Measurements from ENCODE around the gene GRK5.
A peak's percentile ranks its signal among the peaks of the same experiment; 100 is the strongest.

Gene GRK5

DNA sequence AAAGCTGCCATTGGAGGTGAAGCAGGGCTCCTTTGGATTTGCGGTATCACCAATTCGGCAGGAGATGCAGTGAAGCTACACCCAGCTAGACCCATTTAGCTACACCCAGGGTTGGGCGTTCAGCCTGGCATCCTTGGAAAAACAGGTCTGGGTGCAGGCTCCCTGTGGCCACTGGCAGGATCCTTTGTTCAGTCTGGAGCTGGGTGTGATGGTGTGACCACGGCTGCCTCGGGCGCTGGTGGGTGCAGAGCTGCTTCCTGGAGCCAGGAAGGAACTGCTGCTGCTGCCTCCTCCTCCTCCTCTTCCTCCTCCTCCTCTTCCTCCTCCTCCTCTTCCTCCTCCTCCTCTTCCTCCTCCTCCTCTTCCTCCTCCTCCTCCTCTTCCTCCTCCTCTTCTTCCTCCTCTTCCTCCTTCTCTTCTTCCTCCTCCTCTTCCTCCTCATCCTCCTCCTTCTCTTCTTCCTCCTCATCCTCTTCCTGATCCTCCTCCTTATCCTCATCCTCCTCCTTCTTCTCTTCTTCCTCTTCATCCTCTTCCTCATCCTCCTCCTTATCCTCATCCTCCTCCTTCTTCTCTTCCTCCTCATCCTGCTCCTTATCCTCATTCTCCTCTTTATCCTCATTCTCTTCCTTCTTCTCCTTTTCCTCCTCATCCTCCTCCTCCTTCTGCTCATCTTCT lies 84.0 kb downstream of the GRK5 start:
- ATAC-seq (no peak), DNase-seq (no peak)
- H3K27ac Mint-ChIP-seq, result peak overlapping the region; percentile 11
- H3K36me3 Mint-ChIP-seq (ENCODE audit: low read depth), result no peaks in the 10 kb centered on the region
- peaks cover 55% of the 10 kb centered on the region for H3K4me1 Mint-ChIP-seq
- H3K9me3 Mint-ChIP-seq, result no peaks in the 10 kb centered on the region
- no peaks in the 10 kb centered on the region for H3K27me3 Mint-ChIP-seq
- no peak overlapping the region for H3K4me3 Mint-ChIP-seq

DNA sequence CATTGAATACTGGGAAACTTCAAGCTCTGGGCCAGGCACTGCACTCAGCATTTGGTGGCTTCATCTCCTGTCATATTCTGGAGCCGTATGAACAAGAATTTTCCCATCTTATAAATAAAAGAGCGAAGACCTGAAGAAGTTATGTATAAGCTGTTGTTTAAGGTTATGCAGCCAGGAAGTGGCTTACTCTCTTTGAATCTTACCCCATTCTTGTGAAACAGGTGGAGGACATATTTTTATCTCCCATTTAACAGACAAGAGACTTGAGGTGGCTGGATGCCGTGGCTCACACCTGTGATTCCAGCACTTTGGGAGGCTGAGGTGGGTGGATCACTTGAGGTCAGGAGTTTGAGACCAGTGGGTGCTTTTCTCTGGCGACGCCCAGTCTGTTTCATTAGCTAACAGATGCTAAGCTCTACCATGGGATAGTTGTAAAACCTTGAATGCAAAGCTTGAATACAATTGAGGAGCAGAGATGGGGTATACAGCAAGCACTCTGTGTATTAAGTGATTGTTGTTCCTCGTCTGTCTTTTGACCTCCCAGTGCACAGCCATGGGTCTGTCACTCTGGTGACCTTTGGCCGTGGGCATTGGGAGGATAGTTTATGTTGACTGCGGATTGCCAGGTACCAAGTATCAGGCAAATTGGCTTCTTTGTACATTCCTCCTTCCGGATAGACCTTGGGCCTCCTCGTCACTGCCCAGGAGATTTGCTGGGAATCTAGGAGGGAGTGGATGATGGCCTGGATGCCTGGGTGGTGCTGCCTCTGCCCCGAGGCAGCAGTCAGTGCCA lies 85.8 kb downstream of the GRK5 start:
- peaks cover 11% of the 10 kb centered on the region for H3K9me3 Mint-ChIP-seq
- ATAC-seq (no peak), DNase-seq (no peak)
- H3K36me3 Mint-ChIP-seq (ENCODE audit: low read depth), result peaks cover 8% of the 10 kb centered on the region
- no peaks in the 10 kb centered on the region for H3K27me3 Mint-ChIP-seq
- peak overlapping the region; percentile 44 for H3K27ac Mint-ChIP-seq
- H3K4me1 Mint-ChIP-seq, result peaks cover 45% of the 10 kb centered on the region
- no peak overlapping the region for H3K4me3 Mint-ChIP-seq

DNA sequence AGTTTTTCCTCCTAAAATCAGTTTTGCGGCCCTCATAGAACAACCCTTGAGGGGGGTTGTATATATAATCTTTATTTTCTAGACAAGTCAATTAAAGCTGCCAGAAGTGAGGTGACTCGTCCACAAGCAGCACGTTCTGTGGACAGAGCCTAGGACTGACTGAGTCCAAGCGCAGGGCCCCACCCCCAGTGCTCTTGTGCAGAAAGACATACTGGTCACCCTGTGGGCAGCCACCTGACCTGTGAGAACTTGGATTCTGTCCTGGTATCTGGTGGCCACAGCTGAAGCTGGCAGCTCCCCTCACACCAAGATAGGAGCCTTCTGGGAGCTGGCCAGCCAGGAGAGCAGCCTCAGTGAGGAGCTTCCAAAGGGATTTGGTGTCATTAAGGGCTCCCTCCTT lies 89.3 kb downstream of the GRK5 start:
- Mint-ChIP-seq H3K27me3 (no peaks in the 10 kb centered on the region), H3K4me3 (no peak overlapping the region), H3K36me3 (ENCODE audit: low read depth) (peaks cover 8% of the 10 kb centered on the region), H3K4me1 (peaks cover 46% of the 10 kb centered on the region), H3K27ac (no peak overlapping the region), H3K9me3 (peaks cover 11% of the 10 kb centered on the region)
- ATAC-seq (no peak), DNase-seq (no peak)

DNA sequence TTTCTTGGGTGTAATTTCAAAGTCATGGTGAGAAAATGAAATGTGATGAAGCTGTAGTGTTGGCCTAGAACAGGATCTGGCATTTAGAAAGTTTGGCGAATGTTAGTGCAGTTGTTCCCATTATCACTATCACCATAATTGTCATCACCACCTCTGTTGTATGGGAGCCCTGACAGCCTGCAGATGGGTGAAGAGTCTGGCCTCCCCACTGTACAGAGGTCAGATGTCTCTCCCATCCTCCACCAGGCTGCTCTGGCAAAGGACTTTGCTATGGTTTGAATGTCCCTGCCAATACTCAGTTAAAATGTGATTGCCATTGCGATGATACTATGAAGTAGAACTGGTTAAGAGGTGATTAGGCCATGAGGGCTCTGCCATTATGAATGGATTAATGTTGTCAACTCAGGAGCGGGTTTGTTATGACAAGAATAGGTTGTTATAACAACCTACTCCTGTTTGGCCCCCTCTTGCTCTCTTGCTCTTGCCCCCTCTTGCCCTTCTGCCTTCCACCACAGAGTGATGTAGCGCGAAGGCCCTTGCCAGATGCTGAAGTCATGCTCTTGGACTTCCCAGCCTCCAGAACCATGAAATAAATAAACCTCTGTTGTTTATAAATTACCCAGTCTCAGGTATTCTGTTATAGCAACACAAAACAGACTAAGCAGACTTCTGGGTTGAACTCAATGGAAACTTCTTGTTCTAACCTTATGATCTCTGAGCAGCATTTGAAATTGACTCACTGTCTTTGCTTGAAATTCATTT lies 90.0 kb downstream of the GRK5 start:
- peaks cover 8% of the 10 kb centered on the region for H3K36me3 Mint-ChIP-seq (ENCODE audit: low read depth)
- H3K9me3 Mint-ChIP-seq, result peaks cover 11% of the 10 kb centered on the region
- ATAC-seq (no peak), DNase-seq (no peak)
- no peak overlapping the region for H3K4me3 Mint-ChIP-seq
- H3K27ac Mint-ChIP-seq, result no peak overlapping the region
- H3K27me3 Mint-ChIP-seq, result no peaks in the 10 kb centered on the region
- H3K4me1 Mint-ChIP-seq, result peaks cover 47% of the 10 kb centered on the region

DNA sequence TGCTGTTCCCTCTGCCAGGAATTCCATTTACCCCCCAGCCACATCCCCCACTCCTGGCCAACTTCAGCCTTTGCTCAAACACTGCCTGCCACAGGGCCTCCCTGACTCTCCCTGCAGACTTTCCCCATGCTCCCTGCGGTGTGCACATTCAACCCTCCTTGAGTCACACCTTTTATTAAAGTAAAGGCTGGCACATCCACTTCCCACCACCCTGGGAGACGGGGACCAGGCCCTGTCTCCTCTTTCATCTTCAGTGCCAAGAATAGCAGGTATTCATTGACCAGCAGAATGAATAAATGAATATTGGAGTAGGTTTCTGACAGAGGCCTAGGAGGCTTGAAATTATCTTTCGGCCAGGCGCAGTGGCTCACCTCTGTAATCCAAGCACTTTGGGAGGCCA lies 91.4 kb downstream of the GRK5 start:
- Mint-ChIP-seq H3K9me3 (peaks cover 11% of the 10 kb centered on the region), H3K4me1 (peaks cover 51% of the 10 kb centered on the region), H3K27me3 (no peaks in the 10 kb centered on the region), H3K36me3 (ENCODE audit: low read depth) (peaks cover 8% of the 10 kb centered on the region), H3K4me3 (no peak overlapping the region), H3K27ac (no peak overlapping the region)
- ATAC-seq (no peak), DNase-seq (no peak)

DNA sequence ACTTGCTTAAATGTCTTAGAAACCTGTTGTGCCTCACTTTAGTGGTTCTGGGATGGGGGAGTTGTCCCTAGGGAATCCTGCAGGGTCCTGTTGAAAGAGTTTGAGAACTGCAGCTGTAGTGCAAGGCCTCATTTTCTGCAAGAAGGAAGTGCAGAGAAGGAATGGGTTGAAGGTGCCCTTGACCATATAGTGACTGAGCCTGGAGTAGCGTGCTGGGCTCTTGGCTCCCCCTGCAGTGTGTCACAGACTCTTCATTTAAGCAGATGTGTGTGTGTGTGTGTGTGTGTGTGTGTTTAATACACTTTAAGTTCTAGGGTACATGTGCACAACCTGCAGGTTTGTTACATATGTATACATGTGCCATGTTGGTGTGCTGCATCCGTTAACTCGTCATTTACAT lies 92.2 kb downstream of the GRK5 start:
- DNase-seq, result no peak

DNA sequence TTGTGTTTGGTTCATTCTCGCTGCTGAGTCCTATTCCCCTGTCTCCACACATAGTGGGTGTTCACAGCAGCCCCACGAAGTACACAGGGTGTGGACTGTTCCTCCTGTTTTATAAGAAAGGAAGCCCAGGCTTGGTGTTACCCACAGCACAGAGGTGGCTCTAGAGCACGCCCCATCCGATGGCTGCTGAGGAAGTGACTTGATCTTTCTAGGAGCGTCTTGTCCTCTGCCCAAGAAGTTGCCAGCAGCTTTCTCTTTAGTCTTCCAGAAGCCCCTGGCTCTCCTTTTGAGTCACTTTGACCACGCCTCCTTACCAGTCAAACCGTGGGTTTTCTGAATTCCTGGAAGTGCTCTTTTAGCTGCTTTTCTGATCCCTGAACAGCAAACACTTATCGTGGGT lies 94.0 kb downstream of the GRK5 start:
- Mint-ChIP-seq H3K36me3 (ENCODE audit: low read depth) (peaks cover 8% of the 10 kb centered on the region), H3K27ac (peak overlapping the region; percentile 89), H3K27me3 (peaks cover 2% of the 10 kb centered on the region), H3K9me3 (peaks cover 11% of the 10 kb centered on the region), H3K4me3 (peak overlapping the region; percentile 67), H3K4me1 (peaks cover 77% of the 10 kb centered on the region)
- DNase-seq, result peak; percentile 70
- peak; percentile 59 for ATAC-seq

More for the DNA sequence above, 92.2 kb downstream of the GRK5 start:
- ATAC-seq, result no peak
- H3K27ac Mint-ChIP-seq, result no peak overlapping the region
- no peak overlapping the region for H3K4me3 Mint-ChIP-seq
- H3K9me3 Mint-ChIP-seq, result peaks cover 11% of the 10 kb centered on the region
- no peaks in the 10 kb centered on the region for H3K27me3 Mint-ChIP-seq
- H3K36me3 Mint-ChIP-seq (ENCODE audit: low read depth), result peaks cover 8% of the 10 kb centered on the region
- H3K4me1 Mint-ChIP-seq, result peaks cover 58% of the 10 kb centered on the region

DNA sequence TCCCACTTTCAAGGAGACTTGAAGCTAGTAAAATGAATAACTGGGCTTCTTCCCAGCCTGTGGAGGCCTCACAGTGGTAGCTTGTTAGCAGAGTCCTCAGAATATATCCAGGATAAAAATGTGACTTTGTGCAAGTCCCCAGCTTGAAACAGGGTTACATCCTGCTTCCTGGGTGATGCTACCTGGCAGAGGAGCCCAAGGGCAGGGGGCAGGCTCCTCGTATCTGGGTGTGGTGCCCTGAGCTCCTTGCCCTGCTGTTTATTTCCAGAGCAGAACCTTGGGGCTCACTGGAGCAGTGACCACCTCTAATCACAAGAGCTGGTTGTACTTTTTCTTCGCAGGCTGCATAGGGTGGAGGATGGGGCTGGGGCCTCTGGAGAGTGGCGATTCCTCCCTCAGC lies 94.8 kb downstream of the GRK5 start:
- Mint-ChIP-seq H3K9me3 (peaks cover 8% of the 10 kb centered on the region), H3K27ac (peak overlapping the region; percentile 1), H3K27me3 (peaks cover 2% of the 10 kb centered on the region), H3K4me1 (peaks cover 85% of the 10 kb centered on the region), H3K36me3 (ENCODE audit: low read depth) (peaks cover 5% of the 10 kb centered on the region), H3K4me3 (no peak overlapping the region)
- no peak for ATAC-seq
- no peak for DNase-seq

DNA sequence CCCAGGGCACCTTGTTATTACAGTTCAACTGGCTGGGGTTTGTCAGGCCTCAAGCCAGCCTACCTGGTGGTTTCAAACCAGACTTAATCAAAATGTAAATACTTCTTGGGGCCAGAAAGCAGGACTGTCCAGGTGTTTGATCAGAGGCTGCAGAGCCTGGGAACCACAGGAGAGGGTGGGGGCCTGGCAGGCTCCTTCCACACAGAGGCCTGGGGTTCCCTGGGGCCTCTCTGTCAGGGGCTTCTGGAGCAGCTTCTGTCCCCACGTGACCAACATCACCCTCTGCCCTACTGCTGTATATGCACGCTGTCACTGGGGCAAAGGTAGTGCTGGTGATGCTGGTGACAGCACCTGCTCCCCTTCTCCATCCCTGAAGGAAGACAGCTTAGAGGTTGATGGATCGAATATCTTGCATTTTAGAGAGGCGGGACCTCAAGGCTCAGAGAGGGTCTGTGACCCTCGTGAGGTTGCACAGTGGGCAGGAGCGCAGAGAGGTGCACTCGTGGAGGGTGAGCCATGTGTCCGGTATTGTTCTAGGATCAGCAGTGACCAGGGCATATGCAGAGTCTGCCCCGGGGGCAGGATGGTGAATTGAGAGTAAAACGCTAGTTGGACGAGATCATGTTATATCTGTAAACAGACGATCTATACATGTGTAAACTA lies 95.4 kb downstream of the GRK5 start:
- H3K36me3 Mint-ChIP-seq (ENCODE audit: low read depth), result peaks cover 3% of the 10 kb centered on the region
- H3K4me3 Mint-ChIP-seq, result no peak overlapping the region
- H3K27me3 Mint-ChIP-seq, result peaks cover 2% of the 10 kb centered on the region
- H3K9me3 Mint-ChIP-seq, result peaks cover 3% of the 10 kb centered on the region
- ATAC-seq (no peak), DNase-seq (no peak)
- peak overlapping the region; percentile 1 for H3K27ac Mint-ChIP-seq
- H3K4me1 Mint-ChIP-seq, result peaks cover 90% of the 10 kb centered on the region

DNA sequence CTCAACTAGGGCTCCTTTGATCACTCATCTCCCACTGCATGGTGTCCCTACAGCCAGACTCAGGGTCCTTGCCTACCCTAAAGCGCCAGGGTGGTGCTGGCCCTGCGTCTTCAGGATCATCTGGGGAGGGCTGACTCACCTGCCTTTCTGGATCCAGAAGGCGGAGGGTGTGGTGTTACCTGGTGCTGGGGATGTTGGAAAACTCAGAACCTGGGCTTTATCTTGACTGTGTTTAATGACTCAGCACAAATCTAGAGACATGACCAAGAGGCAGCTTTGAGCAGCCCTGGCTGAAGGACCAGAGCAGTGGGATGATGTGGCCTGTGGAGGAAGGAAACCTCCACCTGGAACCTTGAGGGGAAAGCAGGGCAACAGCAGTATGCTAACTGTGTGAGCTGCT lies 96.5 kb downstream of the GRK5 start:
- DNase-seq (no peak), ATAC-seq (no peak)
- no peaks in the 10 kb centered on the region for H3K36me3 Mint-ChIP-seq (ENCODE audit: low read depth)
- no peak overlapping the region for H3K27ac Mint-ChIP-seq
- H3K9me3 Mint-ChIP-seq, result no peaks in the 10 kb centered on the region
- peaks cover 94% of the 10 kb centered on the region for H3K4me1 Mint-ChIP-seq
- peaks cover 2% of the 10 kb centered on the region for H3K27me3 Mint-ChIP-seq
- H3K4me3 Mint-ChIP-seq, result no peak overlapping the region

DNA sequence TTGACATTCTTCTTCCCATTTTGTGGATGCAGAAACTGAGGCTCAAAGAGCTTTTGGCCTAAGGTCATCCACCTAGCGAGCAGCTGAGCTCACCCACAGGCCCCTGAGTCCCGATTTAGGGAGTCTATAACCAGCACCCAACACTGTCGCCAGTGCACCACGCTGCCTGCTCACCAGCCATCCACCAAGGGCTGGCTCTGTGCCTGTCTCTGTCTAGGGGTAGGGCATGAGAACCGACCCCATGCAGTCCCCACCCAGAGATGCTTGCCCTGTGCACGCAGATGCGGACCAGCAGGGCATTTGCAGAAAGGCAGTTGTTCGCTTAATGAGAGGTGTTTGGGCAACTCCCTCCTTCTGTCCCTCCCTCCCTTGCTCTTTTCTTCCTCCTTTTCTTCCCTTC lies 97.2 kb downstream of the GRK5 start:
- H3K4me1 Mint-ChIP-seq, result peaks cover 98% of the 10 kb centered on the region
- peaks cover 2% of the 10 kb centered on the region for H3K27me3 Mint-ChIP-seq
- DNase-seq, result no peak
- ATAC-seq, result no peak
- no peaks in the 10 kb centered on the region for H3K9me3 Mint-ChIP-seq
- H3K27ac Mint-ChIP-seq, result no peak overlapping the region
- no peaks in the 10 kb centered on the region for H3K36me3 Mint-ChIP-seq (ENCODE audit: low read depth)
- H3K4me3 Mint-ChIP-seq, result no peak overlapping the region

DNA sequence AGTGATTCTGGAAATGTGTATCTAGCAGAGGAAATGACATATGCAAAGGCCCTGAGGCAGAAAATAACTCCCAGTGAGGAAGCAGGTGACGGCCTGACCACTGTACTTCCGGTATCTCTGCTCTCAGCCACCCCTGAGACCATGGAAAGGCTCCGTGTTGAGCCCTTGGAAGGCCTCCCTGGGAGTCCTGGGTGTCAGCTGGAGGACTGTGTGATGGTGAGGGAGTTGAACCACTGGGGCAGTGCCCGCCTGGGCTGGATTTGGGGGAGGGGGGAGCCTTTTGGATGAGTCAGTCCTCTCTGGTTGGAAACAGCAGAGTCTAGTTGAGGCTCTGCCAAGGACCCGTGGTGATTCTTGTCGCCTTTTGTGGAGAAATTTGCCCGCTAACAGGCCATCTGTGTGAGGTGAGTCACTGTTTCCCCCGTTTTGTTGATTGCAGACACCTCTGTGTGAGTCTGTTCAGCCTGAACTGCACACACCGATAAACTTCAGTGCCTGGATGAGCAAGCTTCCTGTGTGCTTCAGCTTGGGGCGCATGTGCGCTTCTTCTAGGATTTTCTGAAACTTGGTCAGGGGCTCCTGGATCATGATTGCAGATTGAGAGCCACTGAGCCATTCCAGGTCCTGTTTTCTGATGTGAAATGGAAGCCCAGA lies 98.6 kb downstream of the GRK5 start:
- H3K9me3 Mint-ChIP-seq, result no peaks in the 10 kb centered on the region
- peak; percentile 84 for ATAC-seq
- peaks cover 4% of the 10 kb centered on the region for H3K27me3 Mint-ChIP-seq
- peaks cover 96% of the 10 kb centered on the region for H3K4me1 Mint-ChIP-seq
- peak; percentile 83 for DNase-seq
- peak overlapping the region; percentile 76 for H3K4me3 Mint-ChIP-seq
- H3K27ac Mint-ChIP-seq, result peak overlapping the region; percentile 99
- H3K36me3 Mint-ChIP-seq (ENCODE audit: low read depth), result no peaks in the 10 kb centered on the region

DNA sequence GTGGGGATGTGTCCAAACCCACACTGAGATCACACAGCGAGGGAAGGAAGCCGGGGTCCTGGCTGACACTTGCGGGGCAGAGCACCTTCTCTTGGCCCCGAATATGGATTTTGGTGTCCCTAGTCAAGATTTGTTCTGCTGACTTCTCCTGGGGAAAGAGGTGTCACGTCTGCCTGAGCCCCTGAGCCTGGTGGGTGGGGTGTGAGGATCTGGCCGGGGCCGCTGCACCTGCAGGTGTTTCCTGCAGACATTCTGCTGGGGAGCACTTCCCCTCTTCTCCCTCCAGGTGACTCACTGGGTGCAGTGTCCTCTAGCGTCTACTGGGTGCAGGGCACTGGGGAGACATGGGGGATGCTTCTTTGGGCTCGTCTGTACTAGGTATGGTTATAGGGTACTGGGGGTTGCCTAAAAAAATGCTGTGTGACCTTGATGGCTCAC lies 99.2 kb downstream of the GRK5 start:
- H3K4me1 Mint-ChIP-seq, result peaks cover 96% of the 10 kb centered on the region
- peak; percentile 75 for ATAC-seq
- H3K4me3 Mint-ChIP-seq, result peak overlapping the region; percentile 76
- peaks cover 8% of the 10 kb centered on the region for H3K27me3 Mint-ChIP-seq
- H3K9me3 Mint-ChIP-seq, result no peaks in the 10 kb centered on the region
- peak overlapping the region; percentile 99 for H3K27ac Mint-ChIP-seq
- DNase-seq, result peak; percentile 71
- H3K36me3 Mint-ChIP-seq (ENCODE audit: low read depth), result peaks cover 3% of the 10 kb centered on the region

DNA sequence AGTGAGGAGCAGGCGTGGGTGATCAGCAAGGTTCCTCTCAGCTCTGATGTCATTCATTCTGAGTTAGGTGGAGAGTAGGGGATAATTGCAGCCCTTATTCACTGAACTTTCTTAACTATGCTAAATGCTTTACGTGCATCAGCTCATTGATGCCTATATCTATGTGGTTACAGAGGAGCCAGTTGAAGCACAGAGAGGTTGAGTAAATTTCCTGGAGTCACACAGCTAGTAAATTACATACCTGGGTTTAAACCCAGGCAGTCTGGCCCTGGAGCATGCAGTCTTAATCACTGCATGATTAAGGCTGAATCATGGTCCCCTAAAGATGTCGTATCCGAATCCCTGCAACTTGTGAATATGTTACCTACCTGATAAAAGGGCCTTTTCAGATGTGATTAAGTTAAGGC lies 99.6 kb downstream of the GRK5 start:
- Mint-ChIP-seq H3K27ac (peak overlapping the region; percentile 99), H3K36me3 (ENCODE audit: low read depth) (peaks cover 3% of the 10 kb centered on the region), H3K9me3 (no peaks in the 10 kb centered on the region), H3K27me3 (peaks cover 10% of the 10 kb centered on the region), H3K4me3 (peak overlapping the region; percentile 76), H3K4me1 (peaks cover 94% of the 10 kb centered on the region)
- ATAC-seq, result peak; percentile 41
- DNase-seq, result no peak
